OCI-LY1 (cell line): ENCODE results near the gene WWC2.

Experiments used
- EZH2 ChIP-seq: fragments of 200-600 bp; sonication (generic), shearing (Covaris generic); IDR thresholded peaks from 2 replicates; pipeline ENCODE4 v1.8.0; 2017; ENCODE audit warnings: borderline replicate concordance, mixed run types, mild to moderate bottlenecking, antibody characterized with exemption, low read length, moderate library complexity, mixed read lengths
- TF ChIP-seq, protein P1 (sequence below): fragments of 200-600 bp; sonication (generic), shearing (Covaris generic); IDR thresholded peaks from 2 replicates; pipeline ENCODE4 v1.5.1; 2017; ENCODE audit warnings: mild to moderate bottlenecking, antibody characterized with exemption, low read length, moderate library complexity, mixed read lengths

DNA sequence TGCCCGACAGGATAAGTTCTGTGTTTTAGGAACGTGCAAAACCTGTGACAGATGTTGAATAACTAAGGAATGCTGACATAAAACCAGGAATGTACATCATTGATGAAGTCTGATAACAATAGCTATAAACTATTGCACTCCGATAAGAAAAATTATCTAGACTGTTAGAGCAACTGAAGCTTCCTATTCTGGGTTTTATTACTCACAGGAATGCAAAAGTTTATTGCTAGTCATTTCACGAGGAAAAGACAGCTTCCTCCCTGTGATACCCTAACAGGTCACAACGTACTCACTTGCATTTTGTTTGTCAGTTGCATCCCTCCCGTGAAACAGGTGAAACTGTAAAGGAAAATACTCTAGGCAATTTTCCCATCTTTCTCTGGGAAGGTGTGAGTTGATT is 155.1 kb downstream of the WWC2 start:
- TF ChIP-seq, protein P1, sequence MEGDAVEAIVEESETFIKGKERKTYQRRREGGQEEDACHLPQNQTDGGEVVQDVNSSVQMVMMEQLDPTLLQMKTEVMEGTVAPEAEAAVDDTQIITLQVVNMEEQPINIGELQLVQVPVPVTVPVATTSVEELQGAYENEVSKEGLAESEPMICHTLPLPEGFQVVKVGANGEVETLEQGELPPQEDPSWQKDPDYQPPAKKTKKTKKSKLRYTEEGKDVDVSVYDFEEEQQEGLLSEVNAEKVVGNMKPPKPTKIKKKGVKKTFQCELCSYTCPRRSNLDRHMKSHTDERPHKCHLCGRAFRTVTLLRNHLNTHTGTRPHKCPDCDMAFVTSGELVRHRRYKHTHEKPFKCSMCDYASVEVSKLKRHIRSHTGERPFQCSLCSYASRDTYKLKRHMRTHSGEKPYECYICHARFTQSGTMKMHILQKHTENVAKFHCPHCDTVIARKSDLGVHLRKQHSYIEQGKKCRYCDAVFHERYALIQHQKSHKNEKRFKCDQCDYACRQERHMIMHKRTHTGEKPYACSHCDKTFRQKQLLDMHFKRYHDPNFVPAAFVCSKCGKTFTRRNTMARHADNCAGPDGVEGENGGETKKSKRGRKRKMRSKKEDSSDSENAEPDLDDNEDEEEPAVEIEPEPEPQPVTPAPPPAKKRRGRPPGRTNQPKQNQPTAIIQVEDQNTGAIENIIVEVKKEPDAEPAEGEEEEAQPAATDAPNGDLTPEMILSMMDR, result no peak
- no peak for TF ChIP-seq EZH2
